ENCODE results near the gene TBC1D16.

TBC1D16 gene

DNA sequence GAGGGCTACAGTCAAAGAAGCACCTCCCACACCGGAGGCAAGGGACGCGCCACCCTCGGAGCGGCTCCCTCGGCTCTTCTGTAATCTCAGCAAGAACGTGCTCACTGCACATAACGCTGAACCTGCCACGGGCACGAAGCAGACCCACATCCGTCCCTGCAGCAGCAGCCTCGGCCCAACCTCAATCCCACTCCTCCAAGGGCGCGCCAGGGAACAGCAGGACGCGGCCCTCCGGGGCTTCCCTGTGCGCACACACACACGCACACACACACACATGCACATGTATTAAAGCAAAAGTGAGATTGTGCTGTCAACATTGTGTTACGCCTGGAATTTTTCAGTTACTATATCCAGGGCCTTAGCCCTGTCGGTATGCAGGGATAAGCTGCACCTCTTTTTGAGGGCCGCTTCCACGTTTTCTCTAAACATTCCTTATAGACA lies 54.0 kb downstream of the TBC1D16 start:
- TF ChIP-seq, protein P1, sequence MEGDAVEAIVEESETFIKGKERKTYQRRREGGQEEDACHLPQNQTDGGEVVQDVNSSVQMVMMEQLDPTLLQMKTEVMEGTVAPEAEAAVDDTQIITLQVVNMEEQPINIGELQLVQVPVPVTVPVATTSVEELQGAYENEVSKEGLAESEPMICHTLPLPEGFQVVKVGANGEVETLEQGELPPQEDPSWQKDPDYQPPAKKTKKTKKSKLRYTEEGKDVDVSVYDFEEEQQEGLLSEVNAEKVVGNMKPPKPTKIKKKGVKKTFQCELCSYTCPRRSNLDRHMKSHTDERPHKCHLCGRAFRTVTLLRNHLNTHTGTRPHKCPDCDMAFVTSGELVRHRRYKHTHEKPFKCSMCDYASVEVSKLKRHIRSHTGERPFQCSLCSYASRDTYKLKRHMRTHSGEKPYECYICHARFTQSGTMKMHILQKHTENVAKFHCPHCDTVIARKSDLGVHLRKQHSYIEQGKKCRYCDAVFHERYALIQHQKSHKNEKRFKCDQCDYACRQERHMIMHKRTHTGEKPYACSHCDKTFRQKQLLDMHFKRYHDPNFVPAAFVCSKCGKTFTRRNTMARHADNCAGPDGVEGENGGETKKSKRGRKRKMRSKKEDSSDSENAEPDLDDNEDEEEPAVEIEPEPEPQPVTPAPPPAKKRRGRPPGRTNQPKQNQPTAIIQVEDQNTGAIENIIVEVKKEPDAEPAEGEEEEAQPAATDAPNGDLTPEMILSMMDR (IDR thresholded peaks at IDR 0.05; ENCODE audit: low read depth, low read length): no peak
- in situ Hi-C loops (cut with HindIII; ENCODE audit: low sequenced_read_pairs): loop anchor here (25.0 kb wide), 1 partner anchor 194 kb away; the partner anchor contains the start of genes CBX2 and CBX8
- no peak overlapping the region for H3K4me3 ChIP-seq (ENCODE audit: low read depth, low read length)
- no peak for DNase-seq (ENCODE audit: low read depth, low spot score)

DNA sequence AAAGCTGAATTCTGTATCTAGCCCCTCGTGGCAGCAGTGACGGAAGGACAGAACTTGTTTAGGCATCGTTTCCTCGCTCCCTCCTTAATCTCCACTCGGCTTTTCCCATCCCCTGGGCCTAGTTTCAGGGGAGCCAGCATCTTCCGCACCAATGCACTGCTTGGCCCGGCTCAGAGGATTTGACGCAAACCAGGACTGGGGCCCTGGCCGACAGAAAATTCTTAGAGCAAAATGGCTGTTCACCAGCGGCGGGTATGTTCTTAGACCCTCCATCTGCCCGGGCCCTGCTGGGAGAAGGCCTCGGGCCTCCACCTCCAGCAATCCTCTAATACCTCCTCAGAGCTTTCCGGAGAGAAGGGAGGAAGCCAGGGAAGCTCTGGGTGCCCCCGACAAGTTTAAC lies 54.6 kb downstream of the TBC1D16 start:
- TF ChIP-seq, protein P1 (IDR thresholded peaks at IDR 0.05; ENCODE audit: low read depth, low read length): no peak
- no peak overlapping the region for H3K4me3 ChIP-seq (ENCODE audit: low read depth, low read length)
- in situ Hi-C loops (cut with HindIII; ENCODE audit: low sequenced_read_pairs): loop anchor here (25.0 kb wide), 1 partner anchor 194 kb away; the partner anchor contains the start of genes CBX2 and CBX8
- DNase-seq (ENCODE audit: low read depth, low spot score): no peak

DNA sequence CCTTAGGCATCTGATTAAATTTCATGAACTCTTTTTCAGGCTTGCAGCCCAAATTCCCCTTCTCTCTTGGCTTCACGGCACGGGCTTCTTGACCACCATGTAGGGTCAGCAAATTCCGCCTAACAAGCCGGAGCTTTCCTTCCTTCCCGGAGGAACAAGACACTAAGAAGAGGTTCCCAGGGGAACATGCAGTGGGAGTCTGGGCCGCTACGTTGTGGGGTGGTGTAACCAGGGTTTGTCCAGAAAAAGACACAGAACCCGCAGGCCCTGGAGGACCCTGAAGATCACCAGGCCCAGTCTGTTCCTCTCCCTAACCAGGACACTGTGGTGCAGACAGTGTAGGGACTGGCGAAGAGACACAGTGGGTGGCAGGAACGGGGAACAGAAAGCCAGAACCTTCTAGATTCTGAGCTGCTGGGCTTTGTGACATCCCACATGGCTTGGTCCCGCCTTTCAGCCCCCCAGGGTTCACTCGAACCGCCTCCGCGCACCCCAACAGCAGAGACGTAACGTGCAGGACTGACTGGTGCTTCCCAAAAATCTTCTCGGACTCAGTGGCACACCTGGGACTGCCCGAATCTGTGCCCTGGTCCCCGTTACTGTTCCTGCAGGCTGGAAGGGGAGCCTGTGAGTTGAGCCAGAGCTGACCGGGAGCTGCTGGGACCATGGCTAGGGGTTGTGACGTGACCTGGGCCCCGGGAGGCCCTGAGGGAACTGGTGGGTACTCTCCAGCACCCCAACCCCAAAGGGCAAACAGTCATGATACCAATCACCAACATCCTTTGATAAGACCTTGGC lies 55.2 kb downstream of the TBC1D16 start:
- DNase-seq (ENCODE audit: low read depth, low spot score): no peak
- TF ChIP-seq, protein P1 (IDR thresholded peaks at IDR 0.05; ENCODE audit: low read depth, low read length): no peak
- in situ Hi-C loops (cut with HindIII; ENCODE audit: low sequenced_read_pairs): loop anchor here (25.0 kb wide), 1 partner anchor 193 kb away; the partner anchor contains the start of genes CBX2 and CBX8
- H3K4me3 ChIP-seq (ENCODE audit: low read depth, low read length): no peak overlapping the region

DNA sequence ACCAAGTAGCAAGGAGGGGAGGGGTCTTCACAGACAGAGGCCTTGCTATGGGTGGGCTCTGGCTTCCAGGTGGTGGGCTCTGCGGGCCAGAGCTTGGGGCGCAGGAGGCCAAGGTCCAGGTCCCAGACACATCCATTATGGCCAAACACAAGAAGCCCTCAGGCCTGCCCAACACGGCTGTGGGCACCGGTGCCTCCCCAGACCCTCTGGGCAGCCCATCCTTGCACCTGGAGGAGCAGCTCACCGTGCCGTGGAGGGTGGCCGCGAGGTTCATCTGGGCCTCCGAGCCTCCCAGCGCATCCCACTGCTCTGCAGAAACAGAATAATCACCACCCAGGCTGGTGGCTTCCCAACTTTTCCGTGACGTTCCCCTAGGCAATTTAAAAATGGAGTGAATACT lies 55.9 kb downstream of the TBC1D16 start:
- in situ Hi-C loops (cut with HindIII; ENCODE audit: low sequenced_read_pairs): loop anchor here (25.0 kb wide), 1 partner anchor 193 kb away; the partner anchor contains the start of genes CBX2 and CBX8
- TF ChIP-seq, protein P1 (IDR thresholded peaks at IDR 0.05; ENCODE audit: low read depth, low read length): no peak
- no peak overlapping the region for H3K4me3 ChIP-seq (ENCODE audit: low read depth, low read length)
- no peak for DNase-seq (ENCODE audit: low read depth, low spot score)

DNA sequence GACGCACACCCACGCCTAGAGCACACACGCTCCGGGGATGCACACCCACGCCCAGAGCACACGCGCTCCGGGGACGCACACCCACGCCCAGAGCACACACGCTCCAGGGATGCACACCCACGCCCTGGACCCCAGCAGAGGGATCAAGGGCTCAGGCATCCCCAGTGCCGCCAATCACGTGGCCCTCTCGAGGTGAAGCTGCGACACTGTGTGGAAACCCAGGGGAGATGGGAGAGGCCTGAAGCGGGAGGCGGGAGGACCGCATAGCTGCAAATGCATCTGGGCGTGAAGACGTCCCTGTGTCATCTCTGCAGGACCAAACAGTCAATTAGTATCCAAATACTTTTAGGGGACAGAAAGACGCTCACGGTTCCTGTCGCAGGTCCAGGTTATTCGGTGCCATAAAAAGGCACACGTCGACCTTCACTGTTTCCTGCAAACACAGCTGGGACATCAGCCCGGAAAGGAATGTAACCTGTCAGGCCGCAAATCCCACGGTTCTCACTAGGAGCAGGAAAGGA lies 56.4 kb downstream of the TBC1D16 start:
- no peak overlapping the region for H3K4me3 ChIP-seq (ENCODE audit: low read depth, low read length)
- in situ Hi-C loops (cut with HindIII; ENCODE audit: low sequenced_read_pairs): loop anchor here (25.0 kb wide), 1 partner anchor 192 kb away; the partner anchor contains the start of genes CBX2 and CBX8
- DNase-seq (ENCODE audit: low read depth, low spot score): no peak
- TF ChIP-seq, protein P1 (IDR thresholded peaks at IDR 0.05; ENCODE audit: low read depth, low read length): no peak

DNA sequence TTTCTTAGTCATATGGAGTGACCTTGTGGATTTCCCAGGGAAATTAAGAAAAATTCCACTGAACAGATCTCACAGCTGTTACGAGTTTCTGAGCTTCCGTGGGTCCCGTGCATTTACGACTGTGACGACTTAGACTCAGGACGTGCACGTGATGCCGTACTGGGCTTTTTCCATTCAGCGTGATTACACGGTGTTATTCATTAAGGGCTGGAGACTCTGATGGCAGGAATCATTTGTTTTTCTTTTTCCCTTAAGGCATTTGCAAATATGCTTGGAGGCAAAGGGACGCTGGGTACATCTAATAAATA lies 57.2 kb downstream of the TBC1D16 start:
- TF ChIP-seq, protein P1 (IDR thresholded peaks at IDR 0.05; ENCODE audit: low read depth, low read length): no peak
- DNase-seq (ENCODE audit: low read depth, low spot score): peak; percentile 33
- no peak overlapping the region for H3K4me3 ChIP-seq (ENCODE audit: low read depth, low read length)
- in situ Hi-C loops (cut with HindIII; ENCODE audit: low sequenced_read_pairs): loop anchor here (25.0 kb wide), 1 partner anchor 191 kb away; the partner anchor contains the start of genes CBX2 and CBX8
